HEK293 (cell line): ENCODE measurements around the gene RELT.

Experiments used
- CTCF ChIA-PET: fragments of 350-600 bp; formaldehyde crosslinking; extraction: SDS; loops from one replicate; lab custom pipeline; 2021; ENCODE audit warnings: antibody characterized with exemption; lab: Yijun Ruan, JAX
- POLR2A ChIA-PET: fragments of 300-600 bp; formaldehyde crosslinking; extraction: SDS; loops from one replicate; lab custom pipeline; 2020; ENCODE audit warnings: antibody characterized with exemption, inconsistent platforms; lab: Yijun Ruan, JAX
- H3K27ac ChIP-seq: fragments of 200-500 bp; sonication (Bioruptor generic); 2 replicates; pipeline ENCODE4 v1.5.1; 2014; ENCODE audit warnings: low read depth, low read length, control low read depth, inconsistent platforms; ENCODE audit errors: extremely low read depth
- H3K36me3 ChIP-seq, 2 experiments: fragments of 200-500 bp in 1 of 2; sonication (Bioruptor generic) in 1 of 2; 1 replicate in 1 of 2; 2 replicates in 1 of 2; pipeline ENCODE4 v1.5.1; 2014 to 2017; ENCODE audit warnings: inconsistent platforms in 2 of 2, low read length in 2 of 2; ENCODE audit not compliant: control insufficient read depth in 2 of 2, insufficient read depth in 1 of 2
- H3K4me1 ChIP-seq: fragments of 200-500 bp; sonication (Bioruptor generic); 2 replicates; pipeline ENCODE4 v1.5.1; 2014; ENCODE audit warnings: mild to moderate bottlenecking, low read length, inconsistent platforms; ENCODE audit not compliant: control insufficient read depth, insufficient read depth
- H3K4me3 ChIP-seq: 2 replicates; pipeline ENCODE4 v1.5.1; 2011; ENCODE audit warnings: low read depth, mild to moderate bottlenecking, control low read depth, low read length, moderate library complexity
- H3K9me3 ChIP-seq: fragments of 200-500 bp; sonication (Bioruptor generic); 2 replicates; pipeline ENCODE4 v1.5.1; 2014; ENCODE audit warnings: low read depth, low read length, inconsistent platforms; ENCODE audit not compliant: control insufficient read depth, insufficient read depth
- SP2 ChIP-seq: fragments of 450-650 bp; formaldehyde crosslinking; IDR thresholded peaks from 2 replicates; pipeline ENCODE4 v1.5.1; 2016; ENCODE audit warnings: missing biosample characterization, missing genetic modification characterization
- ZBTB48 ChIP-seq: fragments of 450-650 bp; formaldehyde crosslinking; IDR thresholded peaks from 2 replicates; pipeline ENCODE4 v1.5.1; 2016; ENCODE audit warnings: missing biosample characterization, missing genetic modification characterization
- ZNF121 ChIP-seq: fragments of 450-650 bp; formaldehyde crosslinking; IDR thresholded peaks from 2 replicates; pipeline ENCODE4 v1.5.1; 2016; ENCODE audit warnings: missing biosample characterization, missing genetic modification characterization
- ZNF211 ChIP-seq: fragments of 450-650 bp; formaldehyde crosslinking; IDR thresholded peaks from 2 replicates; pipeline ENCODE4 v1.5.1; 2016; ENCODE audit warnings: low read depth, missing biosample characterization, missing genetic modification characterization
- ZNF398 ChIP-seq: fragments of 450-650 bp; formaldehyde crosslinking; IDR thresholded peaks from 2 replicates; pipeline ENCODE4 v1.5.1; 2017; ENCODE audit warnings: missing biosample characterization, missing genetic modification characterization
- ZNF645 ChIP-seq: fragments of 450-650 bp; formaldehyde crosslinking; IDR thresholded peaks from 2 replicates; pipeline ENCODE4; 2016; ENCODE audit warnings: missing biosample characterization, missing genetic modification characterization
- ZNF658 ChIP-seq: fragments of 450-650 bp; formaldehyde crosslinking; IDR thresholded peaks from 2 replicates; pipeline ENCODE4; 2016; ENCODE audit warnings: missing biosample characterization, missing genetic modification characterization
- TF ChIP-seq, protein P1 (sequence below): fragments of 450-650 bp; formaldehyde crosslinking; IDR thresholded peaks from 2 replicates; pipeline ENCODE4 v1.5.1; 2016; ENCODE audit warnings: missing biosample characterization, missing genetic modification characterization

The RELT gene

GRCh38 chr11:73446766-73447165 lies 70.6 kb downstream of the RELT start:
- Histone ChIP-seq H3K27ac (no peak overlapping the region), H3K9me3 (no peaks in the 10 kb centered on the region), H3K4me1 (no peaks in the 10 kb centered on the region), H3K36me3 (no peaks in the 10 kb centered on the region), H3K4me3 (no peak overlapping the region)
- ChIA-PET CTCF (interaction anchor here (1.2 to 1.4 kb wide), 2 partner anchors 8 to 11 kb away, joined by 3 read pairs; no protein-coding TSS in a partner anchor), POLR2A (interaction anchor here (0.5 to 0.7 kb wide), 4 partner anchors 39 to 206 kb away, joined by 4 to 9 read pairs (median 6); no protein-coding TSS in a partner anchor)
- TF ChIP-seq ZNF211 (tag by site-specific recombination) (no peak), ZNF398 (tag by site-specific recombination) (no peak), SP2 (tag by site-specific recombination) (no peak), ZNF121 (tag by site-specific recombination) (no peak), ZBTB48 (tag by site-specific recombination) (no peak), ZNF658 (tag by site-specific recombination) (no peak), ZNF645 (tag by site-specific recombination) (no peak)
- TF ChIP-seq, protein P1, sequence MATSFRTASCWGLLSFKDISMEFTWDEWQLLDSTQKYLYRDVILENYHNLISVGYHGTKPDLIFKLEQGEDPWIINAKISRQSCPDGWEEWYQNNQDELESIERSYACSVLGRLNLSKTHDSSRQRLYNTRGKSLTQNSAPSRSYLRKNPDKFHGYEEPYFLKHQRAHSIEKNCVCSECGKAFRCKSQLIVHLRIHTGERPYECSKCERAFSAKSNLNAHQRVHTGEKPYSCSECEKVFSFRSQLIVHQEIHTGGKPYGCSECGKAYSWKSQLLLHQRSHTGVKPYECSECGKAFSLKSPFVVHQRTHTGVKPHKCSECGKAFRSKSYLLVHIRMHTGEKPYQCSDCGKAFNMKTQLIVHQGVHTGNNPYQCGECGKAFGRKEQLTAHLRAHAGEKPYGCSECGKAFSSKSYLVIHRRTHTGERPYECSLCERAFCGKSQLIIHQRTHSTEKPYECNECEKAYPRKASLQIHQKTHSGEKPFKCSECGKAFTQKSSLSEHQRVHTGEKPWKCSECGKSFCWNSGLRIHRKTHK (tag by site-specific recombination): no peak
- TF ChIP-seq, all 188 proteins: peak for 0
